Breast epithelium (tissue), 4 donors: Measurements from ENCODE around the gene TEX51. TPM values are rescaled to one million over a fixed set of nuclear protein-coding genes. Genes with fewer than 3 reads are reported as not detected.

Experiments used
- DNase-seq, 2 donors: peaks; one replicate each; pipeline ENCODE4 v3.0.0-alpha.2; 2019; ENCODE audit warnings: low spot score in 2 of 2
- H3K27ac ChIP-seq, 2 donors: fragments of 200-600 bp; sonication (generic) in 1 of 2; one replicate each; pipeline ENCODE4 v1.5.1; 2016 to 2019; ENCODE audit warnings: mild to moderate bottlenecking in 1 of 2
- H3K27me3 ChIP-seq, 2 donors: fragments of 200-600 bp; sonication (generic) in 1 of 2; one replicate each; pipeline versions ENCODE4 v1.5.1 to v1.6.0; 2017 to 2019; ENCODE audit warnings: control low read depth in 1 of 2, mild to moderate bottlenecking in 1 of 2
- H3K36me3 ChIP-seq: fragments of 200-600 bp; one replicate; pipeline ENCODE4 v1.5.1; 2019
- H3K4me1 ChIP-seq, 2 donors: fragments of 200-600 bp; sonication (generic); one replicate each; pipeline ENCODE4 v1.5.1; 2016 to 2019; ENCODE audit warnings: control low read depth in 1 of 2
- H3K4me3 ChIP-seq, 3 donors: fragments of 200-600 bp; sonication (generic); 1 replicate in 2 of 3; 2 replicates in 1 of 3; pipeline ENCODE4 v1.5.1; 2016 to 2019; ENCODE audit warnings: mild to moderate bottlenecking in 3 of 3, moderate library complexity in 2 of 3
- H3K9me3 ChIP-seq, 2 donors: fragments of 200-600 bp; sonication (generic) in 1 of 2; one replicate each; pipeline ENCODE4 v1.5.1; 2016 to 2019; ENCODE audit warnings: control low read depth in 1 of 2
- CTCF ChIP-seq, 3 donors: fragments of 450-650 bp; IDR thresholded peaks; one replicate each; pipeline ENCODE4 v1.5.1; 2016 to 2017; ENCODE audit warnings: antibody characterized with exemption in 3 of 3, mild to moderate bottlenecking in 3 of 3, moderate library complexity in 3 of 3
- POLR2A ChIP-seq: fragments of 450-650 bp; IDR thresholded peaks from one replicate; pipeline ENCODE4 v1.6.1; 2016; ENCODE audit warnings: antibody characterized with exemption, mild to moderate bottlenecking, moderate library complexity
- POLR2AphosphoS5 ChIP-seq, 3 donors: sonication (generic); formaldehyde crosslinking; IDR thresholded peaks; one replicate each; pipeline ENCODE4 v1.6.1; 2017; ENCODE audit warnings: antibody characterized with exemption in 3 of 3
- intact Hi-C: fragments of 100-400 bp; cut with DNase I; formaldehyde crosslinking; loops from one replicate; pipeline ENCODE4 v1.15.1; 2023; ENCODE audit warnings: low total_unique reads
- total RNA-seq, 3 donors: library from RNA; depleted of rRNA; stranded (reverse); fragments of >200 nt; gene quantifications; one replicate each; pipeline ENCODE4 v1.1.0, GENCODE V29; 2016

The TEX51 gene
- total RNA-seq, 3 donors from 2014 or later, result not detected

DNA sequence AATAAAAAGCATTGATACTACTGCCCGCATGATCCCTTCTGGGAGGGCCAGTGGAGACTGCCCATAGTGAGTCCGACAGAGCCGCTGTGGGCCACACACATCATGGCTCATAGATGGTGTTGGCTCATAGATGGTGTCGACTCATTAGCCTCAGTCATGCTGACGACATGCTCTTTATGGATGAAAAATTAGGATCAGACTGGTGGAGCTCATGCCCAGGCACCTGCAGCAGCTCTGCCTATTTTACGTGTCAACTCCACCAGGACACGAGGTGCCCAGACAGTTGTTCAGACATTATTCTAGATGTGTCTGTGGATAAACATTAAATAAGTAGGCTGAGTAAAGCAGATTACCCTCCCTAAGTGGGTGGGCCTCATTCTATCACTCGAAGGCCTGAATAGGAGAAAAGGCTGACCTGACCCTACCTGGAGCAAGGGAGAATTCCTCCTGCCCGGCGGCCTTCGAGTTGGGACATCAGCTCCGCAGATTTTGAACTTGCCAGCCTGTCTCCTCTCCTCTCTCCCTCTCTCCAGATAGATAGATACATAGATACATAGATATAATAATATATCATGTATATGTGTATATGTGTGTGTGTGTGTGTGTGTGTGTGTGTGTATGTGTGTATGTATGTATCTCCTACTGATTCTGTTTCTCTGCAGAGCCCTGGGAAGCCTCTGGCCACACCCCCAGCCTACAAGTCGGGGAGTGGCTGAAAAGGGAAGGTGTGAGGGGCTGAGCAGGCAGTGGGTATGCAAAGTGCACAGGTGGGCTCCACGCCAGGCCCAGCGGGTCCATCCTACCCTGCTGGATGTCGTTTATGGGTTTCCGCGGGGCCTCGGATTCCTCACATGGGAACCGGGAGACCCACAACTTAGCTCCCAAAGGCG, 13.6 kb upstream of the TEX51 start:
- H3K27ac ChIP-seq, result no peak overlapping the region

DNA sequence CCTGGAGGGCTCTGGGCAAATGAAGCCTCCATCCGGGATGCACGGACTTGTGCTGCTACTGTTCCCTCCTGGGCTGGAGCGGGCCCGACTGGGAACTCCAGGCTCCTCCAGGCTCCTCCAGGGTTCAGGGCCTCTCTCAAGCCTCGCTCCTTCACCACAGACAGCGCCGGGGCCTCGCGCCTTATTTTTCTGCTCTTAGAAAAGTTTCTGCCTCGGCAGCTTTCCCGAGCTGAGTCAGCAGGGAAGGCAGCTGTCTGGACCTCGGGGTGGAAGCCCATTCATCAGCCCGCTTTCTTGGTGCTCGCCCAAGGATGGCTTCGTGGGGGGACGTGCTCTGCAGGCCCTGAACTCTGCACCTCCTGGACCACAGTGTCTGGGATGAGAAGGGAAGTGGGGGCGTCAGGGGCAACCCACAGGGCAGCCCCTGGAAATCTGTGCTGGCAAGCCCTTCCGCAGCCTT, 12.9 kb upstream of the TEX51 start:
- no peak for TF ChIP-seq CTCF (IDR thresholded peaks at IDR 0.05)
- no peak for TF ChIP-seq POLR2AphosphoS5 (IDR thresholded peaks at IDR 0.05)
- no peak for TF ChIP-seq POLR2A
- no peaks in the 10 kb centered on the region for H3K9me3 ChIP-seq
- intact Hi-C loops, result no loop called here
- H3K4me3 ChIP-seq, result peak overlapping the region; percentile 19 to 69 (median 47)
- no peaks in the 10 kb centered on the region for H3K4me1 ChIP-seq
- H3K27me3 ChIP-seq, result no peaks in the 10 kb centered on the region
- H3K36me3 ChIP-seq, result no peaks in the 10 kb centered on the region
- peak in 1 of 2 donors; percentile 49 for DNase-seq
- peak overlapping the region in 1 of 2 donors; percentile 3 for H3K27ac ChIP-seq

More for the DNA sequence above, 13.6 kb upstream of the TEX51 start:
- intact Hi-C loops, result no loop called here
- Histone ChIP-seq H3K36me3 (no peaks in the 10 kb centered on the region), H3K27me3 (no peaks in the 10 kb centered on the region), H3K4me1 (no peaks in the 10 kb centered on the region), H3K4me3 (no peak overlapping the region), H3K9me3 (no peaks in the 10 kb centered on the region)
- peak in 1 of 2 donors; percentile 17 for DNase-seq
- no peak for TF ChIP-seq POLR2AphosphoS5 (IDR thresholded peaks at IDR 0.05)
- no peak for TF ChIP-seq POLR2A
- no peak for TF ChIP-seq CTCF (IDR thresholded peaks at IDR 0.05)

DNA sequence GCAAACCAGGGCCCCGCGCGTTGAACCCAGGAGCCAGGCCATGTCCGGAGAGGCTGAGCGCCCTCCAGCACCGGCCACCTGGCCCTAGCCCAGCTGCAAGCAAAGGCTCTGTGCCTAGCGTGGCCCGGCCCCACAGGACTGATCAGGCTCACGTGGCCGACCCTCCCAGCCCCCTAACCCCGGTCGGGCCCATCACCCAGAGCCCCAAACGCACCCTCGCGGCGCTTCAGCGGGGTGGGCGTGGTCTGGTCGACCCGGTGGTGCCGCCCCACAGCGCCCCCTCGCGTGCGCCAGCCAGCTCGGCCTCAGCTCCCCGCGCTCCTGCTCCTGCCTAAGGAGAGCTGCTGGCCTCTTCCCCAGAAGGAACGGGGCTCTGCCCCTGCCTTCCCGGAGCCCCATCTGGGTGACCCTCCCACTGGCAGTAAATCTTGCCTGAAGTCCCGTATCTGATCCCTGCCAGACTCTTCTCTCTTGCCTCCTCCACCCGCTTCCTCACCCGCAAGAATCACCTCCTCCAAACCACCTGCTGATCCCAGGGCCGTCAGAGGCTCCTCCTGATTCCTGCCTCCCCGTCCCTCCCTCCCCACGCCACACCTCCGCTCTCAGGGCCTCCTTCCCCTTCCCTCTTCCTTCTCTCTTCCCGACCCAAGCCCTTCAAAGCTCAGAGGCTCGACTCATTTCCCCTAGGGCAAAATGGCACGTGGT, 12.3 kb upstream of the TEX51 start:
- DNase-seq, result peak; percentile 30 to 54
- Histone ChIP-seq H3K36me3 (no peaks in the 10 kb centered on the region), H3K27ac (peak overlapping the region in 1 of 2 donors; percentile 3)

DNA sequence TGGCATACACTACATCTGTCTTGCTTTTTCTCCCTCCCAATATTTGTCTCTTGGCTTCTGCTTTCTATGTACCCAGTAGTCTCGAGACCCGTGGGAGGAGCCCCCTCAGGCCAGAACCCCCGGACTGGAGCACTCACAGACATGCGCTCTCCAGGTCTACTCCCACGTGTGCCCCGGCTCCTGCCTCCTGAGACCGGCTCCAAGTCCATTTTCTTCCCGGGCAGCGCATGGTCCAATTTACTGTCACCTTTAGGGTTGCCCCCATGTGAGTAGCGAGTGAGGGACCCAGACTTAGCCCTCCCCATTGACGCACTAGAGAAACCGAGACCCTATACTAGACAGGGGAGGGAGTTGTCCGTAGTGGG, 11.8 kb upstream of the TEX51 start:
- peak in 1 of 2 donors; percentile 40 for DNase-seq
- intact Hi-C loops, result no loop called here
- H3K4me3 ChIP-seq, result peak overlapping the region in 1 of 3 donors; percentile 47
- no peaks in the 10 kb centered on the region for H3K4me1 ChIP-seq
- no peak for TF ChIP-seq POLR2A
- TF ChIP-seq POLR2AphosphoS5 (IDR thresholded peaks at IDR 0.05), result no peak
- TF ChIP-seq CTCF (IDR thresholded peaks at IDR 0.05), result no peak
- no peaks in the 10 kb centered on the region for H3K27me3 ChIP-seq
- H3K36me3 ChIP-seq, result no peaks in the 10 kb centered on the region
- H3K9me3 ChIP-seq, result no peaks in the 10 kb centered on the region
- H3K27ac ChIP-seq, result no peak overlapping the region

More for the DNA sequence above, 12.3 kb upstream of the TEX51 start:
- Histone ChIP-seq H3K4me3 (peak overlapping the region; percentile 19 to 69 (median 47)), H3K27me3 (no peaks in the 10 kb centered on the region), H3K4me1 (no peaks in the 10 kb centered on the region), H3K9me3 (no peaks in the 10 kb centered on the region)
- intact Hi-C loops, result no loop called here
- TF ChIP-seq POLR2AphosphoS5 (IDR thresholded peaks at IDR 0.05), result no peak
- TF ChIP-seq CTCF (IDR thresholded peaks at IDR 0.05), result peak in 2 of 3 donors; percentile 42 to 60

DNA sequence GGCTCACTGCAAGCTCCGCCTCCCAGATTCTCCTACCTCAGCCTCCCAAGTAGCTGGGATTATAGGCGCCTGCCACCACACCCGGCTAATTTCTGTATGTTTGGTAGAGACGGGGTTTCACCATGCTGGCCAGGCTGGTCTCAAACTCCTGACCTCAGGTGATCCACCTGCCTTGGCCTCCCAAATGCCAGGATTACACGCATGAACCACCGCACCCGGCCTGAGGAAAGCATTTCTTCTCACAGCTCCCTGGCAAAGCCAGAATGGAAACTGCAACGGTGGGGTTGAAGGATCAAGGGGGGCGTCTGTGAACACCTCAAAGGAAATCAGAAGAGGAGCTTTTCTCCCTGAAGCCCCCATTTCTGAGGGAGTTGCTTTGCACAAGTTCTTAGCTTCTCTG, 11.2 kb upstream of the TEX51 start:
- H3K36me3 ChIP-seq, result no peaks in the 10 kb centered on the region
- no peak overlapping the region for H3K27ac ChIP-seq
- H3K27me3 ChIP-seq, result no peaks in the 10 kb centered on the region
- TF ChIP-seq CTCF (IDR thresholded peaks at IDR 0.05), result no peak
- TF ChIP-seq POLR2A, result no peak
- TF ChIP-seq POLR2AphosphoS5 (IDR thresholded peaks at IDR 0.05), result no peak
- peak in 1 of 2 donors; percentile 24 for DNase-seq
- H3K4me3 ChIP-seq, result no peak overlapping the region
- no peaks in the 10 kb centered on the region for H3K9me3 ChIP-seq
- no peaks in the 10 kb centered on the region for H3K4me1 ChIP-seq
- intact Hi-C loops, result no loop called here
